Stimulated activated CD4-positive, alpha-beta T cell treated with anti-CD3 and anti-CD28 coated beads, TNF-alpha, amount 100 ng/mL, for 48 hours (primary cell): ENCODE measurements around the gene CAP2.

Source experiments
- DNase-seq, 3 donors: peaks; one replicate each; pipeline ENCODE4 v3.0.0-alpha.2; 2020; ENCODE audit warnings: low read depth in 3 of 3

Gene CAP2

DNA sequence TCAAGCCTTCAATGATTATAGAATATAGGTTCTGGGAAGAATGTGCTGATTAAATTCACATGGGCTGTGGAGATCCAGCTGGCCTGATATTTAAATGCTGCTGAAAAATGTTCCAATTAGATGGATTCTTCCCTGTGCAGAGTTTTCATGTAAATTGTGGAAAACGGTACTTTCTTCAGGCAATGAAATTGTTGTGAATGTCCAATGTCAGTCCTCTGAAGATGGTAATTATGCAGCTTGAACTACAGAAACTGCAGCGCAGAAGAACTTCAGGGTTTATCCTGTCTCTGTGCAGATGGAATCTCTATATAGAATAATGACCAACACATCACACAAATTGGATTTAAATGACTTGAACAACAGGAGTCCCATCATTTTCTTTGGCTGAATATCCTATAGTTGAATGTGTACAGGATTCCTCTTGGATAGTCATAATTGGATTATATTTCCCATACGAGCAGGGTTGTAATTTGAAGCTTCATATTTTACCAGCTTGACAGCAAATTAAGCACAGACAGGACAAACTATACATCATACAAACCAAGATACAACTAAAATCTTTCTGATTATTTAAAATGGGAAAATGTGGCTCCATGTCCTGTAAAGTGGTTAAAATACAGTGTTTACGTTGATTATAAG is 82.3 kb downstream of the CAP2 start:
- no peak for DNase-seq

DNA sequence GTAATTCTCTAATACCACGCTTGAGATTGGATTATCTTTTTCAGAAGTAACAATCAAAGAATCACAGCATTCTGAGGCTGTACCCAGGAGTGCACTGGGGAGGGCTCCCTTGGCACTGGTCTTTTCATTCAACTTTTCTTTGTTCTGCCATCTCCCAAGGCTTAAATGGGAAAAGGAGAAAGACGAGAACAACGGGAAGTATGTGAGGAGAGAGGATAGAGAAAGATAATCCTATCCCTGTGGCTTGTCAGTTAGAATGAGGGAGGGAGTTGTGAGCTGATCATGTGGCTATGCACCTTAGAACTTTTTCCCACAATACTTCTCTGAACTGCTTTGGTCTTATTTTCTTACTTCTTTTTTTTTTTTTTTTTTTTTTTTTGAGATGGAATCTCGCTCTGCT is 83.1 kb downstream of the CAP2 start:
- DNase-seq: no peak

DNA sequence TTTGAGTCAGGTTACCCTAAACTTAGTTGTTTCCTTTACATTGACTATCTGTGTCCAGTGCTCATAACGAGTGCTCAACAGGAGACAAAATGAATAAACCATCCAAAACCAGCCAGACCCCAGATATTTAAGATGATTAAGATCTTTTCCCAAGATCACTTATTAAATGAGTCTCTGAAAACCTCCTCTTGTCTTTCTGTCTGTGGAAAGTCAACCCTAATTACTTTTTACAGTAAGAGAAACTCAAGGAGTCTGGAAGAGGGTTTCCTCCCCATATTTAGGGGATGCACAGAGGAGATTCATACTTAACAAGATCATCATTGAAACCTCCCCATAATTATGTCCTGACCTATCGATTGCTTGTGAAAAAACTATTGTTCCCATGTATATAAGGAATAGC is 84.0 kb downstream of the CAP2 start:
- DNase-seq: no peak

- no peak for DNase-seq
Measured at GRCh38 chr6:17478223-17478907, 85.0 kb downstream of the CAP2 start.

DNA sequence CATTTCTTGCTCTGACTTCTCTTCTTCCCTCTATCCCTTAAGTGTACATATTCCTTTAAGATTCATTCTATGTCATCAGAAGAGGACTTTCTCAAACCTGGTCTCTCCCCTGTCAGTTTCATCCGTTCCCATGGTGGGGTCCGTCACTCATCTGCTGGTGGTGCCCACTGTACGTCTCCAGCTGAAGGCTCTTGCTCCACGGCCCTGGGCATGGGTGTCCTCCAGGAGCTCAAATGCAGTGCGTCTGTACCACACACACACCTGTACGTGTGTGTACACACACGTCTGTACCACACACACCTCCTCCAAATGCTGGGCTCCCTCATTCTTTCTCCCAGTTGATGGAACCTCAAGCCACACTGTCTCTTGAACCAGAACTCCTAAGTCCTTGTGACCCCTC is 85.6 kb downstream of the CAP2 start:
- DNase-seq: no peak

- no peak for DNase-seq
Measured at GRCh38 chr6:17480476-17480875, 87.1 kb downstream of the CAP2 start.

GRCh38 chr6:17482711-17483110 is 89.3 kb downstream of the CAP2 start:
- no peak for DNase-seq

- DNase-seq: no peak
Measured at GRCh38 chr6:17483391-17484016, 90.1 kb downstream of the CAP2 start.

- no peak for DNase-seq
Measured at GRCh38 chr6:17484201-17484849, 90.9 kb downstream of the CAP2 start.

- no peak for DNase-seq
Measured at GRCh38 chr6:17485181-17485580, 91.8 kb downstream of the CAP2 start.

DNA sequence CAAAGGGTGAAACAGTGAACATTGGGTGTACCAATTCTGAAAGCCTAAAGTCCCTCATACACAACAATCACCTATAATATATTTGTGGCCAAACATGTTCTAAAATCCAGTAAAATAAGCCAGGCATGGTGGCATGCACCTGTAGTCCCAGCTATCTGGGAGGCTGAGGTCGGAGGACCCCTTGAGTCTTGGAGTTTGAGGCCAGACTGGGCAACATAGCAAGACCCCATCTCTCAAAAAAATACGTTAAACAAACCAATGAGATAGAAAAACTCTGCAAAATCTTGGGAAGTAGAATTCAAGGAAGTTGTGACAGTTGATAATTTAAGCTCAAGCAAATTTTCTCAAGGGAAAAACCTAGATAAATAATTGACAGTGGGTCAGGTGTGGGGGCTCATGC is 92.6 kb downstream of the CAP2 start:
- no peak for DNase-seq

GRCh38 chr6:17486680-17487079 is 93.3 kb downstream of the CAP2 start:
- no peak for DNase-seq

DNA sequence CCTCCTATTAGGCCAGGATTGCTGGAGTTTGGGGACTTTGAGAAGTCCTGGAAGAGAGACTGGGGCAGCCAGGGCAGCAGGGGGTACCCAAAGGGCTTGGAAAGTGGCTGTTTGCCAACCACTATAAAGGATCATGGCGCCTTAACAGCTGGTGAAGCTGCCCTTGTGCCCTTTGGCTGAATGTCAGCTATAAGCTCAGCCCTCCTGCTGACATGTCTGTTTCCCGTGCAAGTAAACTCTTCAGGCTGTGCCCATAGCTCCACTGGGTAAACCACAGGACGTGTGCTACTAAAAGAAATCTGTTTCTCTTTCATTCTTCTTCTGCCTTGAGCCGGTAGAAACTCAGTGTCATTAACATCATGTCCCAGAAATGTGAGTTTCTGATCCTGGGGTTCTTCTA is 97.3 kb downstream of the CAP2 start:
- no peak for DNase-seq

DNA sequence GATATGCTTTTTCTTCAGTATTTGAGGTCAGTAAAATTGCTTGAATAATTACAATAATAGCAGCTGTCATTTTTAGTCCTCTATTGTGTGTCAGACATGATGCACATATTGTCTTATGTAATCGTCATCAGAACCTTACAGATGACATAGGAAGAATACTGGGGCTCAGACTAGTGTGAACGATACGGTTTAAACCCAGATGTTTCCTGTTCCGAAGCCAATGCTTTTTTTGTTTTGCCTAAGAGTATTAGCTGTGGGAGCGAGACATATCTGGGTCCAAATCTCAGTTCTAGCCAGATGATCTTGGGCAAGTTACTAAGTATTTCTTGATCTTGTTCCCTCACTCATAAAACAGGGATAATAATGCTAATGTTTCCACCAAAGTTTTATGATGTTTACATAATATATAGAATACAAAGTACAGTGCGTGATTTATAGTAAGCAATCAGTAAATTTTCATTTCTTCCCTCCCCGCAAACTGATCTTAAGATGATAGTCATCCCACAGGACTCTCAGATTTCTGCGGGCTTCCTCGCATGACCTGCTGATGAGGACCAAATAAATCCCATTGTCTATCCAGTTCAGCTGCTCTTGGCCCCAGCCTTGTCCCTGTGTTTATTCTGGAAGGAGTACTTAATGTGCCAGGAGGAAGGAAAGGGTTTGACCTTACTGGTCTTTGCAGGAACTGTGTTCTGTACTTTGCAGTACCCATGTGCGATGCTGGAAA is 98.2 kb downstream of the CAP2 start:
- no peak for DNase-seq

GRCh38 chr6:17492350-17492749 is 99.0 kb downstream of the CAP2 start:
- DNase-seq: no peak

DNA sequence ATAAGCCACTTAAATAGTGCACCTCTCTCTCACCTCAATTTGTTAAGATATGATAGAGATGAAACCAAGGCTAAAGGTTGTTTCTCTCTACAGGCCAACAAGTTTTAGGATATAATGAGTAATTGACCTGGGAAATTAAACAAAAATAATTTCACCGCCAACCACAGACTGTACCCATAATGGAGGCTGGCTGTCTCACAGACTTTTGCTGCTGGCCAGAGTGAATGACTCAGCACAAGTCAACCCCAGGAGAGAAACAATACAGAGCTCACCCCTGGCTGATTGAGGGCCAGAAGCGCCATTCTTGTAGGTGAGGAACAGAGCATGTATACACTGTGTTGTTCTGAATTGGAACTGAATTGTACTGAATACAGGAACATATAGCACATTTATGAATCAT is 99.9 kb downstream of the CAP2 start:
- DNase-seq: no peak

- no peak for DNase-seq
Measured at GRCh38 chr6:17494177-17494576, 100.8 kb downstream of the CAP2 start.

- DNase-seq: no peak
Measured at GRCh38 chr6:17494919-17495318, 101.5 kb downstream of the CAP2 start.

GRCh38 chr6:17497535-17498095 is 104.2 kb downstream of the CAP2 start:
- no peak for DNase-seq

GRCh38 chr6:17501442-17501841 is 108.0 kb downstream of the CAP2 start:
- DNase-seq: no peak

GRCh38 chr6:17501982-17502704 is 108.7 kb downstream of the CAP2 start:
- no peak for DNase-seq
